CD4-positive, alpha-beta T cell treated with Interferon gamma for 1 hour (primary cell): Measurements from ENCODE around the gene CHMP1A.

Source experiments
- DNase-seq: peaks from one replicate; pipeline ENCODE4 v3.0.0-alpha.2; 2020

Gene CHMP1A

GRCh38 chr16:89621698-89622409 lies 35.7 kb downstream of the CHMP1A start:
- DNase-seq, result no peak

DNA sequence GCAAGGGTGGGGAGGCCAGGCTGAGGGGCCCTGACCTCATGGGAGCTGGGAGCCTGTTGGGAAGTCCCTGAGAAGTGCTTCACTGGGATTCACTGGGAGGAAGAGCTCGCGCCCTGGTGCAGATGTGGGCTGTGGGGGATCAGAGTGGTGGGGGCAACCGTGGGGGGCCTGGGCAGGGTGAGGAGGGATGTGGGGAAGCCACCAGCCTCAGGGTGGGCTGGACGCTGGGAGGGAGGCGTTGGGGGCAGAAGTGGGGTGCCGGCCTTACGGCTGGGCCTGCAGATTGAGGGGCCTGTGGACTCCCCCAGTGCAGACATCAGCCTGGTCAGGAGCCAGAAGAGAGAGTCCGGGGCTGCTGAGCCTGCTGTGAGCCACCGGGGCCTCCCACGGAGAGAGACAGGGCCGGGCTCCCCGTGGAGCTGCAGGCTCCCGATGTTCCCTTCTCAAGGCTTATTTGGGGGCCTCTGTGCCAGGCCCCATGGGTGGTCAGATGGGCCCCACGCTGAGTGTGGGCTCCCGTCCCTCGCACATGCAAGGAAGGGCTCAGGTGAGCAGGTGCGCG lies 36.3 kb downstream of the CHMP1A start:
- no peak for DNase-seq

DNA sequence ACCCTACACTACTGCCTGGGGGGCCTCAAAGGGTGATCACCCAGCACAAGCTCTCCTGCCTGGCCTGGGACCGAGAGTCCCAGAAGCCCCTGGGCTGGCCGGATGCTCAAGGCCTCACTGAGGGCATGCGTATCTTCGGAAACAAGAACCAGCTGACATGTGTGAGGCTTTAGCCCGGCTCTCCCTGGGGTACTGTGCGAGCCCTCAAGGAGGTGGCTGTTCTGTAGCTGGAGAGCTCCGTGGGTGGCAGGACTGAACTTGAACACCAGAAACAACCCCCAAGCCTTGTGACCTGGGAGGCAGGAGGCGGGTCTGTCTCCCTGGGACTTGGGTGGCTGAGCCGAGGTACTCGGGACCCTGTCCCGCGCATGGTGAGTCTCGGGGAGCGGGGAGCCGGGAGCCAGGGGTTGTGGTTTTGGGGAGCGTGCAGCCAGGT lies 37.1 kb downstream of the CHMP1A start:
- no peak for DNase-seq

GRCh38 chr16:89619840-89620239 lies 37.7 kb downstream of the CHMP1A start:
- no peak for DNase-seq

- DNase-seq, result no peak
Measured at GRCh38 chr16:89618109-89618998, 39.2 kb downstream of the CHMP1A start.

- no peak for DNase-seq
Measured at GRCh38 chr16:89617036-89617435, 40.5 kb downstream of the CHMP1A start.

GRCh38 chr16:89616623-89617022 lies 40.9 kb downstream of the CHMP1A start:
- DNase-seq, result peak; percentile 19

- DNase-seq, result no peak
Measured at GRCh38 chr16:89615596-89616090, 41.9 kb downstream of the CHMP1A start.

DNA sequence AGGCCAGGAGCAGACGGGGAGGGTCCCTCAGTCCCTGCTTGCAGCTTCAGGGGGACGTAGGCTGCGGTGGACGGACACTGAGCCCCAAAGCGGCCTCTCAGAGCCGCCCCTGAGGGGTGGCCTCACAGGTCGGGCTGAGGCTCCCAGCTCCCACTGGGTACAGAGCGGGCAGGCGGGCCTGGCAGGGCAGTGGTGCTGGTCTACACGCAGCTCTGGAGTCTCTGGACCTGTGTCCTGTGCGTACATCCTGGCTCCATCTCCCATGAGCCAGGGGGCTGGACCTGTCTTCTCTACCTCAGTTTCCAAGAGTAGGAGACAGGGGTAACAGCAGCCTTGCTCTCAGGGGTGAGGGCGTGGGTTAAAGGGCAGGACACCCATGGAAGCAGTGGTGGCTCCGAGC lies 42.3 kb downstream of the CHMP1A start:
- DNase-seq, result no peak

- DNase-seq, result no peak
Measured at GRCh38 chr16:89613954-89614459, 43.5 kb downstream of the CHMP1A start.

DNA sequence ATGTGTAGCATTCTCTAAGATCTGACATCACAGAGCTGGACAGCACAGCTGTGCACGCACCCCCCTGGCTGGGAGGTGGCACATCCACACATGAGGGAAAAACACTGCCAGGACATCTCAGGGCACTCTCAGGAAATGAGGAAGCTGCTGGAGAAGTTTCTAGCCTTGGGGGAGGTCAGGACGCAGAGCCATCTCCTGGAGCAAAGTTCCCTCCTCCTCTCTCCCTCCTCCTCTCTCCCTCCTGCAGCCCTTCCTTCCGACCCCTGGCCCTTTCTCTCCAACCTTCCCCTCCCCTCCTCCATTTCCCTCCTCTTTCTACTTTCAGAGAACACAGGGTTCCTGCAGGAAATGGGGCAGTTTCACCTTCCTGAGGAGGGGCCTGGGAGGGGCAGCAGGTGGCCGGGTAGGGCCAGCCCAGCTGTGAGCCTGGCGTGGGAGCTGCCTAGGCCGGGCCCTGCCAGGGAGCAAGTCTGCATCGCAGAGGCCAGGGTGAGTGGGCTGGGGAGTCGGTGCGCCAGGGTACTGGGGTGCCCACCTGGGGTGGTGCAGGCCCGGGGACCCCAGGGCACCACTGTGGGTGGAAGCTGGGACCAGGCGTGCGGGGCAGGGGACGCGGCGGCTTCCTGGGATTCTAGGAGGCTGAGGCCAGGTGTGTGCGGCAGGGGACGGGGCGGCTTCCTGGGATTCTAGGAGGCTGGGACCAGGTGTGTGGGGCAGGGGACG lies 44.1 kb downstream of the CHMP1A start, which contains the start of gene DPEP1:
Gene DPEP1, plus strand, starts transcription at position 412 of the 723 bp plus-strand sequence. CDS start 16,769 bp downstream, outside the sequence.
- no peak for DNase-seq

GRCh38 chr16:89612415-89613166 lies 44.9 kb downstream of the CHMP1A start:
- no peak for DNase-seq

DNA sequence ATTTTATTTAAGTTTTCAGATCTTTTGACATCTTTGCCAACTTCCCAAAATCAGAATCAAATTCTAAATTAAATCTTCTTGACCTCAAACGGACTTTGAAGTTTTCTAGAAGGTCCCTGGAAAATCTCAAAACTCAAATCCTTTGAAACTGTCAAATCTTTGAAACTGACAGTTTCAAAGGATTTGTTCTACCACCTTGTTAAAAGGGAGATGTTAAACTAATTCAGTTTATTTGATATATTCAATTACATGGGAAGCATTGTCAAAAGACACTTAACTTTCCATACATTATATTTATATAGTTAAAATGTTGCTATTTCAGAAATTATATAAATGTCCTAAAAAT lies 47.4 kb downstream of the CHMP1A start:
- DNase-seq, result no peak

GRCh38 chr16:89607937-89608740 lies 49.4 kb downstream of the CHMP1A start:
- no peak for DNase-seq

DNA sequence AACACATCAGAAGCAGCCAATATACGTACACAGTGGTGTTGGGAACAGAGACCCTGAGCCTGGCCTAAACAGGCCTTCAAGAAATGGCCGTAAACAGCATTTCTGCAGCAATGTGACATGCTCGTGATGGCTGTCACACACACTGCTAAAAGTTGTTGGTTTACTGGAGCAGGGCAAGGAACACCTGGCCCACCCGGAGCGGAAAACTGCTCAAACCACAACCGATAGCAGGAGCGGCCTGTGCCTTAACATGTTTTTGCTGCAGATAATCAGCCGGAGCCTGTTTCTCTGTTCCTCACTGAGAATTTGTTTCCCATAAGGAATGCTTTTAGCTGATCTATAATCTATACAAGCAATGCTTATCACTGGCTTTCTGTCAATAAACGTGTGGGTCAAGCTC lies 50.1 kb downstream of the CHMP1A start:
- no peak for DNase-seq

- DNase-seq, result no peak
Measured at GRCh38 chr16:89606006-89606405, 51.5 kb downstream of the CHMP1A start.

DNA sequence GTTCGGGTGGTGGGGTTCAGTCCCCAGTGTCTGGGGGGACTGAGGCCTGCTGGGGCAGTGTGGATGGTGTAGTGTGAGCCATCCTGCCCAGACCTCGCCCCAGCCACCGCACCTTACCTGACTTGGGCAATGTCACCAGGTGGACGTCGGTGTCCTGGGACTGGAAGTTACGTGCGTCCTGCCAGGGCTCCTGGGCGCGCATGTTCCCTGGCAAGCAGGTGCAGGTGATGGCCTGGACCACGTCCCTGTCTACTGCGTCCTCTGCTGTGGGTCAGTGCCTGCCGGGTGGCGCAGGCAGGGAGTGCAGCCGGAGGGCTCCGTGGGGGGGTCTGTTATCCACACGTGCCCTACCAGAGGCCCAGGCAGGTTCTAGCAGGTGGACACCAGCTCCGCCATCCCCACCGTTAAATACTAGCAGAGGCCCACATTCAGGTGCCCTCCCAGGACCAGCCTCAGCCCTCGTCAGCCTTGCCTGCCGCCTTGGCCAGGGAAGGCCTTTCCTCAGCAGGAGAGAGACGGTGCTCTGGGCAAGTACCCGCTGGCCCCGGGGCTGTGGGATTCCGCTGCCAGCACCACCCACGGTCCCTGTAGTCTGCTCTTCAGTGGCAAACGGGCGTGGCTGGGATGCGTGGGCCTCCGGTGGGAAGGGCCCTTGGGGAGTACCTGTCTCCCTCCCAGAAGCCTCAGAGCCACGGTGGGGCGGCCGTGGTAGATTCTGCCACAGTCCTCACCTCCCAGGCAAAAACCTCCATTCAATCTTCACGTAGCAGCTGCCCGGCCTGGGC lies 52.1 kb downstream of the CHMP1A start:
- no peak for DNase-seq

DNA sequence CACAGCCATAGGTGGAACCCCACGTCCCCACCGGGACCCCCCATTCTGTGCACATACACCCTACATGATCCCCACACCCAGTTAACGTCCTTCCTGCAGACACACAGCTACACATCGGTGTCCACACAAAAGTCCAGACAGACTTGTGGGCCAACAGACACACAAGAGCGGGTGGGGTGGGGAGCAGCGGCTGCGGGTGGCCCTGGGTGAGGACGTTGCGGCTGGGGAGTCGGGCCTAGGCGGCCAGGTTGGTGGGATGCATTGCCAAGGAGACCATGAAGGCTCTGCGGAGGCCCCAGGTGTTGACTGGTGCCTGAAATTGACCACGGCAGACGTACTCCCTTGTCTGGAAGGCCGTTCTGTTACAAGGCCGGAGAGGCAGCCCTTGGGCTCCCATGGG lies 52.7 kb downstream of the CHMP1A start:
- no peak for DNase-seq

DNA sequence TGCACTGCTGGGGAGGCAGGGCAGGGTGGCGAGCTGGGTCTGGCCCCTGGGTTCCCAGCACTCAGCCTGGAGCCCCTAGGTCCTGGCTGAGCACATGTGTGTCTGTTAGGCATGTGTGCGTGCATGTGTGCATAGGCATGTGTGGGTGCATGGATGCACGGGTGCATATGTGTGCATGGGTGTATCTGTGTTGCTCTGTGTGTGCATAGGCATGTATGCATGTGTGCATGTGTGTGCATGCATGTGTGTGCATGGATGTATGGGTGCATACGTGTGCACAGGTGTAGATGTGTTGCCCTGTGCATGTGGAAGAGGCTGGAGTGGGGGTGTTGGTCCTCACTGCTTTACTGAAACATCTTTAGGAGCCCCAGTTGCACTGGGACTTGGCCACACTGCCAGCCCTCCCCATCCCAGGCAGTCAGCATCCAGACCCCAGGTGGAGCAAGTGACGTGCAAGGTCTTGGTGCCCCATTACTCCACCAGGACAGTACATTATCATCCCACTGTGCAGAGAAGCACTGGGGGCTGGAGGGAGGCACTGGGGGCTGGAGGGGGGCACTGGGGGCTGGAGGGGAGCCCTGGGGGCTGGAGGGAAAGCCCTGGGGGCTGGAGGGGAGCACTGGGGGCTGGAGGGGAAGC lies 54.4 kb downstream of the CHMP1A start:
- no peak for DNase-seq
